ENCODE measurements around the gene WT1. TPM values are rescaled to one million over a fixed set of nuclear protein-coding genes. Genes with fewer than 3 reads are reported as not detected.

The WT1 gene
- polyA plus RNA-seq, 4 donors: 230 to 250 (median 237) TPM

DNA sequence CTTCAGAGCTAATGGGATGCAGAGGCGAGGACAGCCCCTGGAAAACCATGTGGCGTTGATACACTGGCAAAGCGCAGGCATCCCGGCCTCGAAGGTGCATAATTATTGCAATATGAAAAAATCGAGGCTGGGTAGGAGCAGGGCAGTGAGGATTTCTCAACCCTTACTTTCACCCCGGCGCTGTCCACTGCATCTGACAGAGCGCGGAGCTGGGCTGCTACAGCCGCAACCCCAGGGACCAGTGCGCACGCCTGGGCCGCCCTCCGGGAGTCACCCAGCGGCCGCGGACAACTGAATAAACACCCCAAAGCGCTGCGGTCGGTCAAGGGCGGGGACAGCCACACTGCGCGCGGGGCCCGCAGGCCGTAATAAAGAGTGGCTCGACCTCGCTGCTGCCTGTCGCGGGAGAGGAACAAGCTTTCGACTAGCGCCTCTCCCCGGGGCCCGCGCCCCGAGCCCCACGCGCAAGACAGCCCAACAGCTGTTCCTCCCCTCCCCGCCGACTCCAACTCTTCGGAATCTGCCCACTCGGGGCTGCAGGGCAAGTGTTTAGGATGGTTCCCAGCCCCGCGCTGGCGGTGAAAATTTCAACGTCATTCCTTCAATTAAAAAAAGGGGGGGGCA lies 3.6 kb upstream of the WT1 start:
- DNase-seq (ENCODE audit: low read depth in 4 of 4, low spot score in 3 of 4): no peak

DNA sequence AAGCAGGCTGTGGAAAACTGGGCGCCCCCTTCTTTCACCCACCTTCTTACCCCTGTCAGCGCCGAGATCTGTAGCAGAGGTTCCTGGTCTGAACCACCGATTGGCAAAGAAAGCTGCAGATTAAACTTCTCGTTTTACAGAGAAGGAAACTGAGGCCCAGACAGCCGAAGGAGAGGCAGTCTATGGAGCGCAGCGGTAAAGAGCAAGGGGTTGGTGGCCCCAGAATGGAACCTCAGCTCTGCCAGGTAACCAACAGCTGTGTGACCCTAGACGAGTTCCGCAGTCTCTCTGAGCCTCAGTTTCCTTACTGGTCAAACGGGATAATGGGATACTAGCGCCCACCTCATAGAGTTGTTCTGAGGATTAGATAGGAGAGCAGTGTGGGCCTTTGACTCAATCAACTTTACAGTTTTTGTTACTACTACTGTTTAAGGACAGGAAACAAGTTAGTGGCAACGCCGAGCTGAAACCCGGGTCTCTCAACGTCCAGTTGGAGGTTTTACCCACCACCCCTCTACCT lies 3.1 kb upstream of the WT1 start:
- DNase-seq (ENCODE audit: low read depth in 4 of 4, low spot score in 3 of 4): no peak

DNA sequence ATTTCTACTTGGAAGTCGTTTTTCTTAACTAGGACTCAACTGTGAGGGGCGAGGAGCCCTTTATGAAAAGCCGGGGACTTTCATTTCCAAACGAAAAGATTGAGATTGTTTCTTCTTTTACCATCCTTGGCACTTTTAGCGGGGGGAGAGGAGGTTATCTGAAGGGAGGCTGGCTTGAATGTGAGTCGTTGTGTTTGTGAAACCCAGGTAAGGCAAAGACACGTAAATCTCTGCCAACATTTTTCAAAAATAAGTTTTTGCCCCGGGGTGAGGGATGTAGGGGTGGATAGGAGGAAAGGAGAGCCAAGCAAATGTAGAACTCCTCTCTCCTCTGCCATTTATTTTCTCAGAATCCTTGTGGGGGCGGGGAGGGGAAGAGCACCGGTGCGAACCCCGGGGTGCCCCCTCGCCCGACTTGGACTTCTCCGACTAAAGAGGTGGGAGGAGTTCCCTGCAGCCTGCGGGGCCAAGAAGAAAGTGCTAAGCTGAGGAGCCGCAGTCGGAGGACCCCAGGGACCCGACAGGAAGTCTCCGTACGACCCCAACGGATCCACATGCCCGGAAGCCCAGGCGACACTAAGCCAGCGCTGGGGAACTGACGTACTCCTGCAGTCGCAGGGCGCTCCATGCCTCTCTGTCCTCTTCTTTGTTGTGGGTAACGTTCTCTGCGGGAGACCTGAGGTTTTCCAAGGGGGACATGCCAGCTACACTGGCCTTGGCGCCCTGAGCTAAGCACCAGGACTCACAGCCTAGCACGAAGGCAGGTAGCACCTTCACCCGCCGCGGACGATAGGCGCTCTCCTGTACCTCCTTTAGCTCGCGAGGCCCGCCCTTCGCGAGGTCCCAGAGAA lies 2.4 kb upstream of the WT1 start:
- no peak for DNase-seq (ENCODE audit: low read depth in 4 of 4, low spot score in 3 of 4)

DNA sequence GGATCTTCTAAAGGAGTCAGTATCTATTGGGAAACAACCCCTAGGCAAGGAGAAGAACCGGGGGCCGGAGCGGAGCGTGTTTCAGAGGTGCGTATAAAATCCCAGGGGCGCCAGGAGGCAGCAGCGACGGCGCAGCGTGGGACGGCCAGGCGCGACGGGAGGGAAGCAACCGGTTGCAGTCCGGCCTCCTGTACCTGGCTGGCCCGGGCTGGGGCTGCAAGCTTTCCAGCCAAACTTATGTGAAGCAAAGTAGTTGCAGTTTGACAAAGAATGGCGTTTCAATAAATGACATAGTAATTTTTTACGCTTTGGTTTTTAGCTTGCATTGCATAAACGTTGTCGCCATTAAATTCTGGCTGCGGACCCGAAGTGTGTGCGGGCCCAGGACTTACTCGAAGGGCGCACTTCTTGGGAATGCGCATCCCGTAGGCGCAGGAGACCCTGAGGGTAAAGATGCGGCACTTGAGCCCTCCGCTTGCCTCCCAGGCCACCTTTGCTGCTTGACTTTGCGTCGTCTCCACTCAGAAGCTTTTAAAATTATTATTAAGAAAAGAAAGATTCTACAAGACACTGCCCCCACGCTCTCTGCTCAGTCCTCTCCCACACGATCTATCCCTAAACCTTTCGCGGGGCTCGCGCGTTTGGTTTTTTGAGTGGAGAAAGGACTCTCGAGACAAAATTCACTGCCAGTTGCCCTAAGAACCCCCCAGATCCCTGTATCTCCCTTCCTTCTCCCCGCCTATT lies 1.6 kb upstream of the WT1 start:
- DNase-seq (ENCODE audit: low read depth in 4 of 4, low spot score in 3 of 4): no peak

- no peak for DNase-seq (ENCODE audit: low read depth in 4 of 4, low spot score in 3 of 4)
These were observed 807 bp upstream of the WT1 start for GRCh38 chr11:32435942-32436750.

- DNase-seq (ENCODE audit: low read depth in 4 of 4, low spot score in 3 of 4): no peak
These were observed 223 bp downstream of the WT1 start for GRCh38 chr11:32435152-32435480.

DNA sequence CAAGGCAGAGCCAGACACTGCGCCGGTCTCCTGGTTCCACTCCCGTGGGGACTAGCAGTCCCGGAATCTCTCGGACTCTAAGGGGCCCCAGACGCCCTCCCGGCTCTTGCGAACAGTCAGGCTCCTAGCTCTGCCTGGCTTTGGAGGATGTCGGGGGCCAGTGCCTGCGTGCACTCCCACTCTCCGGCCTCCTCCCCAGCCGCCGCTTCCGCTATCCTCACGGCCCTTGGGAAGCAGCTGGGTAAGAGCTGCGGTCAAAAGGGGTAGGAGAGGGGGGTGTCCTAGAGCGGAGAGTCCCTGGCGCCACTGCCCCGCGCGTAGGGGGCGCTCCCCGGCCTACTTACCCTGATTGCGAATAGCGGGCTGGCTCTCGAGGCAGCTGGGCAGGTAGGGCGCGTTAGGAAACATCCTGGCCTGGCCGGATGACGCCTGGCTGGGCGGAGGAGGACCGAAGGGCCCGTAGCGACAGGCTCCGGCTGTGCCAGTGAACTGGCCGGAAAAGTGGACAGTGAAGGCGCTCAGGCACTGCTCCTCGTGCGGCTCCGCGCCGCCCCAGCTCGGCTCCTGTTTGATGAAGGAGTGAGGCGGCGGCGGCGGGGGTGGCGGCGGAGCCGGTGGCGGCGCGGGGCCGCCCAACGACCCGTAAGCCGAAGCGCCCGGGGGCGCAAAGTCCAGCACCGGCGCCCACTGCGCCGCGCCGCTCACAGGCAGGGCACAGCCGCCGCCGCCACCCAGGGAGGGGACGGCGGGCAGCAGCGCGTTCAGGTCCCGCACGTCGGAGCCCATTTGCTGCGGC lies 785 bp downstream of the WT1 start:
- no peak for DNase-seq (ENCODE audit: low read depth in 4 of 4, low spot score in 3 of 4)

DNA sequence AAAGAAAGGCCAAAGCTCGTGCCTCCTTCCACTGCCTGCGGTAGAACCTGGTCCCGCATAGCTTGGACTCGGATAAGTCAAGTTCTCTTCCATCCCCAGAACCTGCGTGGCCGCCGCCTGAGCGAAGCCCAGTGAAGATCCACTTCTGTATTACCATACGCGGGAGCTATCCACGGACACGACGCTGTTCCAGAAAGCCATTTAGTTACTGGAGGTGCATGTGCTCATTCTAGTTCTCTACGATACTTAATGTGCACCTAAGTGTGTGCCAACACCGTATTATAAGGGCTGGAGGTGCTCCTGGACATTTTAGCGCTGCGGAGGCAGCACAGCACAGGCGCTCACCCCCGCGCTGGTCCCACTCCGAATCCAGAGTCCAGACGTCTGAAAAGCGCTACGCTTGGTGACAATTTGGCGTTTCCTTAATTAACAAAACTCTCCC lies 1.4 kb downstream of the WT1 start:
- no peak for DNase-seq (ENCODE audit: low read depth in 4 of 4, low spot score in 3 of 4)

- DNase-seq (ENCODE audit: low read depth in 4 of 4, low spot score in 3 of 4): no peak
These were observed 2.0 kb downstream of the WT1 start for GRCh38 chr11:32433101-32433913.

GRCh38 chr11:32432565-32432964 lies 2.8 kb downstream of the WT1 start:
- no peak for DNase-seq (ENCODE audit: low read depth in 4 of 4, low spot score in 3 of 4)

- DNase-seq (ENCODE audit: low read depth in 4 of 4, low spot score in 3 of 4): no peak
These were observed 4.6 kb downstream of the WT1 start for GRCh38 chr11:32430568-32431381.

- no peak for DNase-seq (ENCODE audit: low read depth in 4 of 4, low spot score in 3 of 4)
These were observed 5.9 kb downstream of the WT1 start for GRCh38 chr11:32429477-32429876.

DNA sequence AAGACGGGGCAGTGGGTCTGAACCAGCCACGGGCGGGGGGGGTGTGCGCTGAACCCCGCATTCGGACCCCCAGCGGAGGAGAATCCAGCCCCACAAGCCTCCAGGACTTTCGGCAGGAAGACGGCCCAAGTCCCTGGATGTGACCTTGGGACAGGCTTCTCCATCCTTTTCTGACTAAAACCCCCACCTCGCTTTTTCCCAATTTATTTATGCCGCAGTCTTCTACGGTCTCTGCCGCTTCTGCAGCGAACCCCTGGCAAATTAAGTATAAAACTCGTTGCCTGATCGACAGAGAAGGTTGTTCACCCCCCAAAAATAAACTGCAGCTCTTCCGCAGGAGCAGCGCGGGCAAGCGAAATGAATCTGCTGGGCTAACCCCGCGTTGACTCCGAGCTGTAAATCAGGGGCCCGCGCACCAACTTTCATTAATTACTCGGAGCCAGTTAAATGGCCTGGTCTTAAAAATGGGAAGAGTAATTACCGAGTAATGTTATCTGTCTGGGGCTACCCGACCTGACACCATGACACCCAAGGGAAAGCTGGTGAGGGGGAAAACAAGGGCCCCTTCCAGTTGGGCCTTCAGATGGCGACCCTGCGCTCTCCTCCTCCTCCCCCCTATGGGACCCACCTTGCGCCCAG lies 6.6 kb downstream of the WT1 start:
- no peak for DNase-seq (ENCODE audit: low read depth in 4 of 4, low spot score in 3 of 4)

GRCh38 chr11:32427935-32428664 lies 7.2 kb downstream of the WT1 start:
- DNase-seq (ENCODE audit: low read depth in 4 of 4, low spot score in 3 of 4): no peak

DNA sequence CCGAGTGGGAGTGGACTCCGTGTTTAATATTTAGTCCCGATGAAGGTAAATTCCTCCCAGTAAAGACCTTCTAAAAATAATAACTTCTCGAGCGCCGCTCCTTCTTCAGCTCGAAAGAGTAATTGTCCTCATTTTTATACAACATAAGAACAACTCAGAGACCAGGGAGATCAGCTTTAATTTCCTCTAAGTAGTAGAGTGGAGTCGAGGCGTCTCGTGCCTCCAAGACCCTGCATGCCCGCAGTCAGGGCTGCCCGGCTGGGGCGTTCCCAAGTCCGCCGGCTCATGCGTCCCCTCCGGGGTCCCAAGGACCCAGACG lies 7.8 kb downstream of the WT1 start:
- no peak for DNase-seq (ENCODE audit: low read depth in 4 of 4, low spot score in 3 of 4)

DNA sequence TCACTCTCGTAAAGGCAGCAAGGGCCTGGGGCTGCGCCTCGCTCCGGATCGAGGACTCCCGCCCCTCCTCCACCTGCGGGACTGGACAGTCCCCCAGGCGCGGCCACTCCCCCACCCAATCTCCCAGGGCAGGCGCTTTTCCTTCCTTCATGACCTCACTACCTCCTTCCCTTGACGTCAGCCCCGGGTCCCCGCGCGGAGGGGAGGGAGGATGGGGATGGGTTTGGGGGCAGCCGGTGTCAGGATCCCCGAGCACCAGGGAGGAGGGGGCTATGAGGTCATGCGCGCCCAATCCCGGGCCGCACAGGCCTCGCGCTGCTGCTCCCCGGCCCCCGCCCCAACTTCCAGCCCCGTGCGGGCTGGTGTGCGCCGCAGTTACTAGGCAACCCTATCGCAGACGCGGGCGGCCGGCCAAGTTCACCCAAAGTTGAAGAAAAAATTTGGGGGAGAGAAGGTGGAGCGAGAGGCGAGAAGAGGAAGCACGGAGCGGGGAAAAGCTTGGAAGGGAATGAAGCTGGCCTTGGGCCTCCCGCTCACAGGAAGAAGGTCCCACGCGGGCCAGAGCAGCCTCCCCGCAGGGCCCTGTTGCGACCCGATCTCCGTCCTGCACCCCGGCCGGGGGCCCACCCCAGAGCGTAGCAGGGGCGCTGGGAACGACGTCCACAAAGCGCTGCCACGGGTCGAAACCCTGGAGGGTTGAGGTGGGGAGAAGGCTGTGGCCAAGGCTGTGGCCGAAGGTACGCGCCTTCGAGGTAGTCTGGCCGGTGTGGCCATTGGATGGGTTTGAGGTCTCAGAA lies 8.3 kb downstream of the WT1 start:
- DNase-seq (ENCODE audit: low read depth in 4 of 4, low spot score in 3 of 4): no peak

Measured in right renal pelvis (tissue), 4 donors.